ENCODE results near the gene GALNT15.

The GALNT15 gene

DNA sequence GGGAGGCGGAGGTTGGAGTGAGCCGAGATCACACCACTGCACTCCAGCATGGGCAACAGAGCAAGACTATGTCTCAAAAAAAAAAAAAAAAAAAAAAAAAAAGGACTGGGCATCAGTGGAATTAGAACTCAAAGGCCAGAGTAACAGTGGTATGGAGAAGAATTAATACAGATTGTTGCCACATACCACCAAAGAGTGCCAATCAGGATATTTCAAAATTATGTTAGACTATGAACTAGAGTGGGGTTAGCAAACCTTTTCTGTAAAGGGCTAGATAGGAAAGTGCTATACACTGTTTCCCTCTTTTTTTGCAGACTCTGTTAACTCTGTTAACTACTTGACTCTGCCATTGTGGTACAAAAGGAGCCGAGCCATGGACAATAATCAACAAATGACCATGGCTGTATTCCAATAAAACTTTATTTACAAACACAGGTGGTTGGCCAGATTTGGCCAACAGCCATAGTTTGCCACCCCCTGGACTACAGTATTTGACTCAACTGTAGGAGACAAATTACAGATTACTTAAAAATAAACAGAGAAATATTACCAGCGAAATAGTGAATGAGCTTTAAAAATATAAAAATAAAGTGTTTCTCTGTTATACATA, 61.7 kb downstream of the GALNT15 start:
- H3K36me3 ChIP-seq (ENCODE audit: insufficient read depth, insufficient read length, low read length), result no peaks in the 10 kb centered on the region
- no peak overlapping the region for H3K4me3 ChIP-seq (ENCODE audit: insufficient read length, low read depth)
- H3K4me1 ChIP-seq (ENCODE audit: insufficient read depth, insufficient read length), result no peaks in the 10 kb centered on the region
- TF ChIP-seq YY1 (IDR thresholded peaks at IDR 0.05; ENCODE audit: insufficient read depth, insufficient read length) (no peak), SUZ12 (IDR thresholded peaks at IDR 0.05; ENCODE audit: extremely low read depth, insufficient read depth, insufficient read length) (no peak), ZNF274 (IDR thresholded peaks at IDR 0.05; ENCODE audit: low read depth, low read length) (no peak)
- DNase-seq (ENCODE audit: low read depth, low spot score), result no peak
- no peak overlapping the region for H3K9ac ChIP-seq (ENCODE audit: insufficient read length, low read depth)
- no peaks in the 10 kb centered on the region for H3K9me3 ChIP-seq (ENCODE audit: insufficient read depth, low read length)
- H3K27me3 ChIP-seq (ENCODE audit: insufficient read depth, insufficient read length), result no peaks in the 10 kb centered on the region

- H3K4me3 ChIP-seq (ENCODE audit: insufficient read length, low read depth), result no peak overlapping the region
- H3K9me3 ChIP-seq (ENCODE audit: insufficient read depth, low read length), result no peaks in the 10 kb centered on the region
- H3K27me3 ChIP-seq (ENCODE audit: insufficient read depth, insufficient read length), result no peaks in the 10 kb centered on the region
- no peaks in the 10 kb centered on the region for H3K36me3 ChIP-seq (ENCODE audit: insufficient read depth, insufficient read length, low read length)
- H3K4me1 ChIP-seq (ENCODE audit: insufficient read depth, insufficient read length), result no peaks in the 10 kb centered on the region
- no peak for TF ChIP-seq YY1 (IDR thresholded peaks at IDR 0.05; ENCODE audit: insufficient read depth, insufficient read length)
- TF ChIP-seq ZNF274 (IDR thresholded peaks at IDR 0.05; ENCODE audit: low read depth, low read length), result no peak
- TF ChIP-seq SUZ12 (IDR thresholded peaks at IDR 0.05; ENCODE audit: extremely low read depth, insufficient read depth, insufficient read length), result no peak
- no peak for DNase-seq (ENCODE audit: low read depth, low spot score)
- H3K9ac ChIP-seq (ENCODE audit: insufficient read length, low read depth), result no peak overlapping the region
Observed at GRCh38 chr3:16236856-16237393, 62.4 kb downstream of the GALNT15 start.

DNA sequence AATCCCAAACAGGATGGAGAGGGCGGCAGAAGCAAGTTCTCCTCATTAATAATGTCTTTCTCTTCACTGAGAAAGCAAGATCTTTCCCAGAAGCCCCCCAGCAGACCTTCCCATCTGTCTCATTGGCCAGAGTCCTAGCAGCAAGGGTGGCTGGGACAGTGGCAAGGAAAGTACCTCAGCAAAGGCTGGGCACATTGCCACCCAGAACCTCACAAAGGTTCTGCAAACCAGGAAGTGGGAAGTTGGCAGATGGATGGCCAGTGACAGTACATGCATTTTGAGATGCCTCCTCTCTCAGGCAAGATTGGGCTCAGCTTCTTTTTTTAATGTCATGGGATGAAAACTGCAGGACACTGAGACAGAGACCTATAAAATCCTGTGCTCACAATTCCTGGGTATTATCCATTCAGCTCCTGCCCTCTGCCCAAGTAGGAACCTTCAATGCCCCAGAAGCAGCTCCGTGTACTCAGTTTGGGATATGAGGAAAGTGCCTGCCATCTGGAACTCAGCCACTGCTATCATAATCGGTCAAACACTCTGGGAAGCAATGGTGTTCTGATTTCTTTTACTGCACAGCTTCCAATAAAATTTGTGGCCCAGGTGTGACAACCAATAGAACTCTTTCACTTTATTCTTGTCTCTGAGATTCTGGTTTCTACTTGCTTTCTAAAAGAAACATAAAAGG, 64.7 kb downstream of the GALNT15 start:
- H3K36me3 ChIP-seq (ENCODE audit: insufficient read depth, insufficient read length, low read length), result no peaks in the 10 kb centered on the region
- no peaks in the 10 kb centered on the region for H3K27me3 ChIP-seq (ENCODE audit: insufficient read depth, insufficient read length)
- no peaks in the 10 kb centered on the region for H3K9me3 ChIP-seq (ENCODE audit: insufficient read depth, low read length)
- H3K4me3 ChIP-seq (ENCODE audit: insufficient read length, low read depth), result no peak overlapping the region
- no peak overlapping the region for H3K9ac ChIP-seq (ENCODE audit: insufficient read length, low read depth)
- H3K4me1 ChIP-seq (ENCODE audit: insufficient read depth, insufficient read length), result no peaks in the 10 kb centered on the region
- TF ChIP-seq ZNF274 (IDR thresholded peaks at IDR 0.05; ENCODE audit: low read depth, low read length), result no peak
- no peak for DNase-seq (ENCODE audit: low read depth, low spot score)

DNA sequence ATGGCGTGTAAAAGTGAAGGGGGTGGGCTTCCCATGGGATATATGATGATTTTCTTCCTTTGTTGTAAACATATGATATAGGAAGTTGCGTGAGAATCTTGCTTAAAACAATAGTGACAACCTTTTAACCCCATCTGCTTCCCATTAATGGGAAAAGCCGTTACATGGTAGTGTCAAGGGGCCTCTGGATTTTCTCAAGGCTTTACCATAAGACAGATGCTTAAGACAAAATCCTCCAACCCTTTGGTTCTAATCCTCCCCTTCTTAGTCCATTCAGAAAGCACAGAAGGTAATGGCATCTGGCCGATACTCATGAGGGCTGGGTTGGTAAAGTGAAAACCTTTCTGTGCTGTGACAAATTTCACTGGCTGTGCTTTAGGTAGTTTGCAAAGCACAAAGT, 65.3 kb downstream of the GALNT15 start:
- DNase-seq (ENCODE audit: low read depth, low spot score), result no peak
- Histone ChIP-seq H3K4me3 (ENCODE audit: insufficient read length, low read depth) (no peak overlapping the region), H3K36me3 (ENCODE audit: insufficient read depth, insufficient read length, low read length) (no peaks in the 10 kb centered on the region)

GRCh38 chr3:16240229-16241023, 65.9 kb downstream of the GALNT15 start:
- H3K36me3 ChIP-seq (ENCODE audit: insufficient read depth, insufficient read length, low read length), result no peaks in the 10 kb centered on the region
- H3K9ac ChIP-seq (ENCODE audit: insufficient read length, low read depth), result no peak overlapping the region
- H3K4me1 ChIP-seq (ENCODE audit: insufficient read depth, insufficient read length), result no peaks in the 10 kb centered on the region
- H3K27me3 ChIP-seq (ENCODE audit: insufficient read depth, insufficient read length), result no peaks in the 10 kb centered on the region
- H3K9me3 ChIP-seq (ENCODE audit: insufficient read depth, low read length), result no peaks in the 10 kb centered on the region
- DNase-seq (ENCODE audit: low read depth, low spot score), result no peak
- no peak overlapping the region for H3K4me3 ChIP-seq (ENCODE audit: insufficient read length, low read depth)
- TF ChIP-seq YY1 (IDR thresholded peaks at IDR 0.05; ENCODE audit: insufficient read depth, insufficient read length) (no peak), SUZ12 (IDR thresholded peaks at IDR 0.05; ENCODE audit: extremely low read depth, insufficient read depth, insufficient read length) (no peak), ZNF274 (IDR thresholded peaks at IDR 0.05; ENCODE audit: low read depth, low read length) (no peak)

More for the DNA sequence above, 65.3 kb downstream of the GALNT15 start:
- H3K9me3 ChIP-seq (ENCODE audit: insufficient read depth, low read length), result no peaks in the 10 kb centered on the region
- no peaks in the 10 kb centered on the region for H3K27me3 ChIP-seq (ENCODE audit: insufficient read depth, insufficient read length)
- H3K9ac ChIP-seq (ENCODE audit: insufficient read length, low read depth), result no peak overlapping the region
- TF ChIP-seq YY1 (IDR thresholded peaks at IDR 0.05; ENCODE audit: insufficient read depth, insufficient read length), result no peak
- no peak for TF ChIP-seq SUZ12 (IDR thresholded peaks at IDR 0.05; ENCODE audit: extremely low read depth, insufficient read depth, insufficient read length)
- TF ChIP-seq ZNF274 (IDR thresholded peaks at IDR 0.05; ENCODE audit: low read depth, low read length), result no peak
- no peaks in the 10 kb centered on the region for H3K4me1 ChIP-seq (ENCODE audit: insufficient read depth, insufficient read length)

- Histone ChIP-seq H3K4me1 (ENCODE audit: insufficient read depth, insufficient read length) (no peaks in the 10 kb centered on the region), H3K9ac (ENCODE audit: insufficient read length, low read depth) (no peak overlapping the region), H3K4me3 (ENCODE audit: insufficient read length, low read depth) (no peak overlapping the region), H3K36me3 (ENCODE audit: insufficient read depth, insufficient read length, low read length) (no peaks in the 10 kb centered on the region), H3K27me3 (ENCODE audit: insufficient read depth, insufficient read length) (no peaks in the 10 kb centered on the region), H3K9me3 (ENCODE audit: insufficient read depth, low read length) (no peaks in the 10 kb centered on the region)
- TF ChIP-seq SUZ12 (IDR thresholded peaks at IDR 0.05; ENCODE audit: extremely low read depth, insufficient read depth, insufficient read length), result no peak
- TF ChIP-seq YY1 (IDR thresholded peaks at IDR 0.05; ENCODE audit: insufficient read depth, insufficient read length), result no peak
- TF ChIP-seq ZNF274 (IDR thresholded peaks at IDR 0.05; ENCODE audit: low read depth, low read length), result no peak
- DNase-seq (ENCODE audit: low read depth, low spot score), result no peak
Observed at GRCh38 chr3:16241225-16241624, 66.7 kb downstream of the GALNT15 start.

- DNase-seq (ENCODE audit: low read depth, low spot score), result no peak
- H3K36me3 ChIP-seq (ENCODE audit: insufficient read depth, insufficient read length, low read length), result no peaks in the 10 kb centered on the region
- no peaks in the 10 kb centered on the region for H3K4me1 ChIP-seq (ENCODE audit: insufficient read depth, insufficient read length)
- no peaks in the 10 kb centered on the region for H3K9me3 ChIP-seq (ENCODE audit: insufficient read depth, low read length)
- H3K4me3 ChIP-seq (ENCODE audit: insufficient read length, low read depth), result no peak overlapping the region
- H3K27me3 ChIP-seq (ENCODE audit: insufficient read depth, insufficient read length), result no peaks in the 10 kb centered on the region
- no peak overlapping the region for H3K9ac ChIP-seq (ENCODE audit: insufficient read length, low read depth)
- TF ChIP-seq SUZ12 (IDR thresholded peaks at IDR 0.05; ENCODE audit: extremely low read depth, insufficient read depth, insufficient read length) (no peak), ZNF274 (IDR thresholded peaks at IDR 0.05; ENCODE audit: low read depth, low read length) (no peak), YY1 (IDR thresholded peaks at IDR 0.05; ENCODE audit: insufficient read depth, insufficient read length) (no peak)
Observed at GRCh38 chr3:16242177-16242576, 67.7 kb downstream of the GALNT15 start.

Measured in NT2/D1 (cell line).